ENCODE results near the gene ADK.

- no peak for TF ChIP-seq CTCF (IDR thresholded peaks at IDR 0.05)
- no peak for TF ChIP-seq POLR2A (IDR thresholded peaks at IDR 0.05)
Observed at GRCh38 chr10:74525885-74526284, 374.9 kb downstream of the ADK start.

Data from thyroid gland (tissue), 4 donors.